Measurements from ENCODE around the gene MARCHF4. TPM values are rescaled to one million over a fixed set of nuclear protein-coding genes. Genes with fewer than 3 reads are reported as not detected.

Gene MARCHF4
- total and polyA plus RNA-seq, 2 donors (not counting 1 experiment from before 2014, with no cell fraction given) = 1.3 to 3.6 TPM

DNA sequence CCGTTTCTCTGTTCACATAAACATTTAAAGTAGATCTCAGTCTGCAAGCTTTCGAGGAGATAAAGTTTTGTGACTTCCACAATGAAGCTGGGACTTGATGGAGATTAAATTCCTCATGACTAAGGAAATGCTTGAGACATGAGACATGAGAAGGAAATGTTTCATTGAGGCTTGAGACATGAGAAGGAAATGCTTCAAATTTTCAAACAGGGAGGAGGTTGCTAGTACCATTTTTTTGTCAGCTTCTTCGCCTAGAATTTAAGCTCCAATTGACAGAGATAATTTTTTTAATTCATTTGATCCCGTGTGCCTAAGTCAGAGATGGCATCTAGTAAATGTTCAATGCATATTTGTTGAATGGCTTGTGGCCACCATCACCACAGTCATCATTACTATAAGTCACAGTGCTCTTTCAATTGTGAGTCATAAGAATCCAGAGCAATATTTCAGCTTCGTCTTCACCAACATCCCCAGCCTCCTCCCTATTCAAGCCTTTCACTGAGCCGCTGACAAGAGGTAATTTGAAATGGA is 543 bp upstream of the MARCHF4 start:
- H3K4me3 ChIP-seq (replicated peaks in 1 of 4; ENCODE audit: control extremely low read depth in 1 of 4, insufficient read depth in 1 of 4, low read depth in 3 of 4, low read length in 4 of 4) = peak overlapping the region; percentile 56 to 76 (median 68)
- peak overlapping the region; percentile 94 for H3K4me2 ChIP-seq (ENCODE audit: extremely low read depth, insufficient read depth, low read length)
- TF ChIP-seq, protein P1, sequence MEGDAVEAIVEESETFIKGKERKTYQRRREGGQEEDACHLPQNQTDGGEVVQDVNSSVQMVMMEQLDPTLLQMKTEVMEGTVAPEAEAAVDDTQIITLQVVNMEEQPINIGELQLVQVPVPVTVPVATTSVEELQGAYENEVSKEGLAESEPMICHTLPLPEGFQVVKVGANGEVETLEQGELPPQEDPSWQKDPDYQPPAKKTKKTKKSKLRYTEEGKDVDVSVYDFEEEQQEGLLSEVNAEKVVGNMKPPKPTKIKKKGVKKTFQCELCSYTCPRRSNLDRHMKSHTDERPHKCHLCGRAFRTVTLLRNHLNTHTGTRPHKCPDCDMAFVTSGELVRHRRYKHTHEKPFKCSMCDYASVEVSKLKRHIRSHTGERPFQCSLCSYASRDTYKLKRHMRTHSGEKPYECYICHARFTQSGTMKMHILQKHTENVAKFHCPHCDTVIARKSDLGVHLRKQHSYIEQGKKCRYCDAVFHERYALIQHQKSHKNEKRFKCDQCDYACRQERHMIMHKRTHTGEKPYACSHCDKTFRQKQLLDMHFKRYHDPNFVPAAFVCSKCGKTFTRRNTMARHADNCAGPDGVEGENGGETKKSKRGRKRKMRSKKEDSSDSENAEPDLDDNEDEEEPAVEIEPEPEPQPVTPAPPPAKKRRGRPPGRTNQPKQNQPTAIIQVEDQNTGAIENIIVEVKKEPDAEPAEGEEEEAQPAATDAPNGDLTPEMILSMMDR (conservative IDR thresholded peaks at IDR 0.05 in 1 of 2, IDR thresholded peaks at IDR 0.05 in 1 of 2; ENCODE audit: low read depth in 1 of 2, low read length in 2 of 2) = no peak
- no peak for TF ChIP-seq EZH2 (IDR thresholded peaks at IDR 0.05; ENCODE audit: low read length, missing control alignments)
- peaks cover 23% of the 10 kb centered on the region for H3K4me1 ChIP-seq (ENCODE audit: control insufficient read depth, extremely low read depth, insufficient read depth, low read length)
- H3K79me2 ChIP-seq (ENCODE audit: control insufficient read depth, insufficient read depth, low read length) = peaks cover 17% of the 10 kb centered on the region
- peak overlapping the region; percentile 33 for H3K9ac ChIP-seq (ENCODE audit: insufficient read depth, low read length)
- no peak overlapping the region for H2AFZ ChIP-seq (ENCODE audit: low read length)
- peak; percentile 63 to 93 for DNase-seq (ENCODE audit: low read depth in 2 of 2)
- H3K27me3 ChIP-seq (ENCODE audit: control insufficient read depth, insufficient read depth, low read length) = no peaks in the 10 kb centered on the region
- no peaks in the 10 kb centered on the region for H4K20me1 ChIP-seq (ENCODE audit: control insufficient read depth, extremely low read depth, insufficient read depth, low read length)
- H3K9me3 ChIP-seq (ENCODE audit: control insufficient read depth, insufficient read depth, low read depth, low read length) = no peaks in the 10 kb centered on the region
- no peaks in the 10 kb centered on the region for H3K36me3 ChIP-seq (ENCODE audit: control insufficient read depth, insufficient read depth, low read length)
- peak overlapping the region; percentile 98 for H3K27ac ChIP-seq (ENCODE audit: insufficient read depth, low read length)

DNA sequence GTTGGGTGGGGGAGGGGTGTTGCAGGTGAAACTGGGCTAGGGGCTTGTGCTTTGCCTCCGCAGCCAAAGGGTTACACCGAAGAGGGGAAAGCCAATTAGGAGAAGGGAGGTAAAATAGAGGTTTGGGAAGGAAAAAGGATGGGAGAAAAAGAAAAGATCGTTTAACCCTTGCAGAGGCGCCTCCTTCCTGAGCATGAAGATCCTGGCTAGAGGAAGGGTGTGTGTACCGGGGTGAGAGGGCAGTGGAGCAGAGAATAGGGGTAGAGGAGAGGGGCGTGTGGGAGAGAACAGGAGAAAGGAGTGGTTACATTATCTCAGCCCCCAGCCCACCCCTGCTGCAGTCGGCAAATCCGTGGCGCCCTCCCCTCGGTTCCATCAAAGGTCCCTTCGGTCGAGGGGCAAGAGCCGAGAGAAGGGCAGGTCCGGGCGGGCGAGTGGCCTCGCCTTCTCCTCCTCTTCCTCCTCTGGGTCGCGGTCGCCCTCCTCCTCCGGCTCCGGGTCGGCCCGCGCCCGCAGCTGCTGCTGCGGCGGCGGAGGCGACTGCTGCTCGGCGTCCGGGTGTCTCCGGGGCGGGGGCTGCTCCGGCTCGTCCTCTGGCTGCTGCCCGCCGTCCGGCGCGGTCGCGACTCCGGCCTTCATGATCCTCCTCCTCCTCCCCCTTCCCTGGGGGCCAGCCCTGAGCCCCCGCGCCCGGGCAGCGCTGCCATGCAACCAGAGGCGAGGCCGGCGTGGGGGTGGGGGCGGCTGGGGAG is 1.1 kb downstream of the MARCHF4 start:
- Histone ChIP-seq H3K36me3 (ENCODE audit: control insufficient read depth, insufficient read depth, low read length) (no peaks in the 10 kb centered on the region), H3K27ac (ENCODE audit: insufficient read depth, low read length) (peak overlapping the region; percentile 98), H3K9me3 (ENCODE audit: control insufficient read depth, insufficient read depth, low read depth, low read length) (no peaks in the 10 kb centered on the region), H3K9ac (ENCODE audit: insufficient read depth, low read length) (peak overlapping the region; percentile 69), H3K4me3 (replicated peaks in 1 of 4; ENCODE audit: control extremely low read depth in 1 of 4, insufficient read depth in 1 of 4, low read depth in 3 of 4, low read length in 4 of 4) (peak overlapping the region; percentile 43 to 76 (median 62)), H3K4me1 (ENCODE audit: control insufficient read depth, extremely low read depth, insufficient read depth, low read length) (peaks cover 23% of the 10 kb centered on the region), H4K20me1 (ENCODE audit: control insufficient read depth, extremely low read depth, insufficient read depth, low read length) (no peaks in the 10 kb centered on the region), H2AFZ (ENCODE audit: low read length) (peak overlapping the region; percentile 26), H3K4me2 (ENCODE audit: extremely low read depth, insufficient read depth, low read length) (peak overlapping the region; percentile 90), H3K27me3 (ENCODE audit: control insufficient read depth, insufficient read depth, low read length) (no peaks in the 10 kb centered on the region), H3K79me2 (ENCODE audit: control insufficient read depth, insufficient read depth, low read length) (peaks cover 17% of the 10 kb centered on the region)
- TF ChIP-seq, protein P1 (conservative IDR thresholded peaks at IDR 0.05 in 1 of 2, IDR thresholded peaks at IDR 0.05 in 1 of 2; ENCODE audit: low read depth in 1 of 2, low read length in 2 of 2) = no peak
- TF ChIP-seq EZH2 (IDR thresholded peaks at IDR 0.05; ENCODE audit: low read length, missing control alignments) = no peak
- no peak for DNase-seq (ENCODE audit: low read depth in 2 of 2)

DNA sequence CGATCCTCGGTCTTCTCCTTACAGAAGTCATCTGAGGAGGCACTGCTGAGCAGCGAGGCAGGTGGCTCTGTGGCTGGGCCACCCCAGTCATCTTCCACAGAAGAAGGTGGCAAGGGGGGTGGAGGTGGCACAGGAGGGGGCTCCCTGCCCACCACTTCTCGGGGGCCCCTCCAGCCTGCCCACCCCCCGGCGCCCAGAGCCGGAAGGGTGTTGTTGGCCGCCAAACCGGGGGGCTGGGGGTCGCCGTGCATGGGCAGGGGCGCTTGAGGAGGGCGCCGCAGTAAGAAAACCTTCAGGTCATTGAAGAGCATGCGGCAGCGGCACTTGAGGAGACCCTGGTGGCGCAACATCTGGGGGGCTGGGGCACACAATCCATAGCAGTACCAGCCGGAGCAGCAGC is 2.5 kb downstream of the MARCHF4 start:
- H3K4me2 ChIP-seq (ENCODE audit: extremely low read depth, insufficient read depth, low read length) = peak overlapping the region; percentile 90
- H3K4me1 ChIP-seq (ENCODE audit: control insufficient read depth, extremely low read depth, insufficient read depth, low read length) = peaks cover 23% of the 10 kb centered on the region
- H3K4me3 ChIP-seq (replicated peaks in 1 of 4; ENCODE audit: control extremely low read depth in 1 of 4, insufficient read depth in 1 of 4, low read depth in 3 of 4, low read length in 4 of 4) = peak overlapping the region in 2 of 4 experiments; percentile 2 to 56
- DNase-seq (ENCODE audit: low read depth in 2 of 2) = no peak
- no peaks in the 10 kb centered on the region for H3K27me3 ChIP-seq (ENCODE audit: control insufficient read depth, insufficient read depth, low read length)
- no peaks in the 10 kb centered on the region for H3K9me3 ChIP-seq (ENCODE audit: control insufficient read depth, insufficient read depth, low read depth, low read length)
- no peak overlapping the region for H3K9ac ChIP-seq (ENCODE audit: insufficient read depth, low read length)
- peaks cover 24% of the 10 kb centered on the region for H3K79me2 ChIP-seq (ENCODE audit: control insufficient read depth, insufficient read depth, low read length)
- no peak overlapping the region for H2AFZ ChIP-seq (ENCODE audit: low read length)
- no peak overlapping the region for H3K27ac ChIP-seq (ENCODE audit: insufficient read depth, low read length)
- no peaks in the 10 kb centered on the region for H3K36me3 ChIP-seq (ENCODE audit: control insufficient read depth, insufficient read depth, low read length)
- TF ChIP-seq EZH2 (IDR thresholded peaks at IDR 0.05; ENCODE audit: low read length, missing control alignments) = no peak
- TF ChIP-seq, protein P1 (conservative IDR thresholded peaks at IDR 0.05 in 1 of 2, IDR thresholded peaks at IDR 0.05 in 1 of 2; ENCODE audit: low read depth in 1 of 2, low read length in 2 of 2) = no peak
- H4K20me1 ChIP-seq (ENCODE audit: control insufficient read depth, extremely low read depth, insufficient read depth, low read length) = no peaks in the 10 kb centered on the region
